GM23338 (cell line): ENCODE data around the gene KDM1A.
A peak's percentile ranks its signal among the peaks of the same experiment; 100 is the strongest.

Source experiments
- EZH2 ChIP-seq: fragments of 200-600 bp; sonication (generic); IDR thresholded peaks from one replicate; pipeline ENCODE4 v1.8.0; 2017; ENCODE audit warnings: antibody characterized with exemption, mild to moderate bottlenecking, low read depth; ENCODE audit not compliant: unreplicated experiment
- EZH2phosphoT487 ChIP-seq: fragments of 200-600 bp; sonication (generic); IDR thresholded peaks from one replicate; pipeline ENCODE4 v1.8.1; 2018; ENCODE audit warnings: antibody characterized with exemption; ENCODE audit not compliant: unreplicated experiment
- NANOG ChIP-seq: IDR thresholded peaks from 2 replicates; pipeline ENCODE4 v1.6.1; 2016; ENCODE audit warnings: antibody characterized with exemption, borderline replicate concordance
- POLR2AphosphoS5 ChIP-seq: IDR thresholded peaks from 2 replicates; pipeline ENCODE4 v1.6.1; 2016; ENCODE audit warnings: antibody characterized with exemption, low read depth
- ZNF331 ChIP-seq: fragments of 250-450 bp; sonication (Bioruptor Pico); IDR thresholded peaks from 2 replicates; pipeline ENCODE4 v1.5.0; 2020; ENCODE audit warnings: low read depth, mild to moderate bottlenecking, moderate library complexity
- TF ChIP-seq, protein P1 (sequence below), 2 experiments: fragments of 200-600 bp in 1 of 2; sonication (generic) in 1 of 2; conservative IDR thresholded peaks; 2 replicates each; pipeline versions ENCODE4 v1.5.1 to v1.6.1; 2016 to 2017; ENCODE audit warnings: antibody characterized with exemption in 2 of 2, low read depth in 2 of 2, mild to moderate bottlenecking in 2 of 2, moderate library complexity in 1 of 2
- TF ChIP-seq, protein P2 (sequence below): IDR thresholded peaks from one replicate; pipeline ENCODE4 v1.6.1; 2018; ENCODE audit warnings: antibody characterized with exemption; ENCODE audit not compliant: unreplicated experiment

DNA sequence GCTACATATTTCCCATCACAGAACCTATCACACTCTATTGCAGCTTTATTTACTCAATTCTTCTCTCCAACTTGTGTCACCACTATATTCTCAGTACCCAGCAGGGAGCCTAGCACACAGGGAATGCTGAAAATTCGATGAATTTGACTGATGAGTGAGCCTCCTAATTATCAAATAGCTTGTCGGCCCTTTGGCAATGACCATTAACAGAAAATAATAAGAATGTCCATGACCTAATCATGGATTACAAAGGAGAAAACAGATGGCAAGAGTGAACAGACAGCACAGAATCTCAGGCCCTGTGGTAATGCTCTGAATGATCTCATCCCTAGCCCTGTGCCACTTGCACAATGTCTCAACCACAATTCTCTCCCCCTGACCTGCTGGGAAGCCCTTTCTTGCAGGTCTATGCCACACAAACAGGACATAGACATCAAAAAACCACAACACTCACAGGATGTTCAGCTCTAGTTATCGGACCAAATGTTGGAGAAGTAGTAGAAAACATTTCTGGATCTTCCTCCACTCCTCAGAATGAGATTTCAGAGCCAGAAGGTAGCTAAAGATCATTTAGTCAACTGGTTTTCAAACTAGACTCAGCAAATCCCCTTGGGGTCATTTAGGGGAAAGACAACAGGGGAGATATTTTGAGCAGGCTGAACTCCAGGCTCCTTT, 80.9 kb downstream of the KDM1A start:
- no peak for TF ChIP-seq EZH2
- TF ChIP-seq POLR2AphosphoS5, result no peak
- TF ChIP-seq, protein P1, sequence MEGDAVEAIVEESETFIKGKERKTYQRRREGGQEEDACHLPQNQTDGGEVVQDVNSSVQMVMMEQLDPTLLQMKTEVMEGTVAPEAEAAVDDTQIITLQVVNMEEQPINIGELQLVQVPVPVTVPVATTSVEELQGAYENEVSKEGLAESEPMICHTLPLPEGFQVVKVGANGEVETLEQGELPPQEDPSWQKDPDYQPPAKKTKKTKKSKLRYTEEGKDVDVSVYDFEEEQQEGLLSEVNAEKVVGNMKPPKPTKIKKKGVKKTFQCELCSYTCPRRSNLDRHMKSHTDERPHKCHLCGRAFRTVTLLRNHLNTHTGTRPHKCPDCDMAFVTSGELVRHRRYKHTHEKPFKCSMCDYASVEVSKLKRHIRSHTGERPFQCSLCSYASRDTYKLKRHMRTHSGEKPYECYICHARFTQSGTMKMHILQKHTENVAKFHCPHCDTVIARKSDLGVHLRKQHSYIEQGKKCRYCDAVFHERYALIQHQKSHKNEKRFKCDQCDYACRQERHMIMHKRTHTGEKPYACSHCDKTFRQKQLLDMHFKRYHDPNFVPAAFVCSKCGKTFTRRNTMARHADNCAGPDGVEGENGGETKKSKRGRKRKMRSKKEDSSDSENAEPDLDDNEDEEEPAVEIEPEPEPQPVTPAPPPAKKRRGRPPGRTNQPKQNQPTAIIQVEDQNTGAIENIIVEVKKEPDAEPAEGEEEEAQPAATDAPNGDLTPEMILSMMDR (conservative IDR thresholded peaks at IDR 0.05; ENCODE audit: low read depth in 2 of 2), result peak in 1 of 2 experiments; percentile 29; a peak in 2 of 4 replicates
- TF ChIP-seq, protein P2, sequence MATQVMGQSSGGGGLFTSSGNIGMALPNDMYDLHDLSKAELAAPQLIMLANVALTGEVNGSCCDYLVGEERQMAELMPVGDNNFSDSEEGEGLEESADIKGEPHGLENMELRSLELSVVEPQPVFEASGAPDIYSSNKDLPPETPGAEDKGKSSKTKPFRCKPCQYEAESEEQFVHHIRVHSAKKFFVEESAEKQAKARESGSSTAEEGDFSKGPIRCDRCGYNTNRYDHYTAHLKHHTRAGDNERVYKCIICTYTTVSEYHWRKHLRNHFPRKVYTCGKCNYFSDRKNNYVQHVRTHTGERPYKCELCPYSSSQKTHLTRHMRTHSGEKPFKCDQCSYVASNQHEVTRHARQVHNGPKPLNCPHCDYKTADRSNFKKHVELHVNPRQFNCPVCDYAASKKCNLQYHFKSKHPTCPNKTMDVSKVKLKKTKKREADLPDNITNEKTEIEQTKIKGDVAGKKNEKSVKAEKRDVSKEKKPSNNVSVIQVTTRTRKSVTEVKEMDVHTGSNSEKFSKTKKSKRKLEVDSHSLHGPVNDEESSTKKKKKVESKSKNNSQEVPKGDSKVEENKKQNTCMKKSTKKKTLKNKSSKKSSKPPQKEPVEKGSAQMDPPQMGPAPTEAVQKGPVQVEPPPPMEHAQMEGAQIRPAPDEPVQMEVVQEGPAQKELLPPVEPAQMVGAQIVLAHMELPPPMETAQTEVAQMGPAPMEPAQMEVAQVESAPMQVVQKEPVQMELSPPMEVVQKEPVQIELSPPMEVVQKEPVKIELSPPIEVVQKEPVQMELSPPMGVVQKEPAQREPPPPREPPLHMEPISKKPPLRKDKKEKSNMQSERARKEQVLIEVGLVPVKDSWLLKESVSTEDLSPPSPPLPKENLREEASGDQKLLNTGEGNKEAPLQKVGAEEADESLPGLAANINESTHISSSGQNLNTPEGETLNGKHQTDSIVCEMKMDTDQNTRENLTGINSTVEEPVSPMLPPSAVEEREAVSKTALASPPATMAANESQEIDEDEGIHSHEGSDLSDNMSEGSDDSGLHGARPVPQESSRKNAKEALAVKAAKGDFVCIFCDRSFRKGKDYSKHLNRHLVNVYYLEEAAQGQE, result no peak
- TF ChIP-seq ZNF331 (CRISPR knock-in tag), result no peak
- no peak for TF ChIP-seq EZH2phosphoT487
- no peak for TF ChIP-seq NANOG
